HFFc6 (cell line): ENCODE measurements around the gene PAN3. TPM values are rescaled to one million over a fixed set of nuclear protein-coding genes. Genes with fewer than 3 reads are reported as not detected.
A peak's percentile ranks its signal among the peaks of the same experiment; 100 is the strongest.

Experiments
- DNase-seq: peaks from one replicate; pipeline ENCODE4 v3.0.0-alpha.2; 2018
- H3K27ac Mint-ChIP-seq: 2 replicates; pipeline ENCODE4 v1.8.0; 2020; ENCODE audit warnings: mild to moderate bottlenecking, mixed read lengths
- H3K27me3 Mint-ChIP-seq: 2 replicates; pipeline ENCODE4 v1.8.0; 2021; ENCODE audit warnings: mild to moderate bottlenecking, moderate library complexity, mixed read lengths; ENCODE audit not compliant: insufficient read depth
- H3K36me3 Mint-ChIP-seq: 2 replicates; pipeline ENCODE4 v1.8.0; 2021; ENCODE audit warnings: low read depth, mixed read lengths
- H3K4me1 Mint-ChIP-seq: 2 replicates; pipeline ENCODE4 v1.8.0; 2020; ENCODE audit warnings: low read depth, mixed read lengths
- H3K4me3 Mint-ChIP-seq: 2 replicates; pipeline ENCODE4 v1.8.0; 2020; ENCODE audit warnings: mild to moderate bottlenecking, moderate library complexity, mixed read lengths
- H3K9me3 Mint-ChIP-seq: 2 replicates; pipeline ENCODE4 v1.8.0; 2020; ENCODE audit warnings: mild to moderate bottlenecking, mixed read lengths
- long read RNA-seq: library from polyadenylated mRNA; unstranded; transcript quantifications from one replicate; pipeline ENCODE4 v2.0.0, GENCODE V29; 2019
- total RNA-seq, 6 experiments: library from RNA; stranded (reverse); fragmentation: NEBNext Ultra II Directional; extraction: Animal tissue kit (Norgen Biotek cat#: 25700); gene quantifications; 2 replicates in 1 of 6; 3 replicates in 5 of 6; pipeline ENCODE4 v1.2.3, GENCODE V29; 2021
- TF ChIP-seq, protein P1 (sequence below): fragments of 200-600 bp; sonication (generic); IDR thresholded peaks from 2 replicates; pipeline ENCODE4 v1.5.0; 2021; ENCODE audit warnings: antibody characterized with exemption, mild to moderate bottlenecking

The PAN3 gene
- 10 to 100 TPM; 16.9 to 20.2 (median 18.0) TPM for total RNA-seq
- long read RNA-seq, partial matches to known transcripts: 18 of 21 reads
- long read RNA-seq, other reads (novel, unspliced or antisense): 3 of 21 reads

DNA sequence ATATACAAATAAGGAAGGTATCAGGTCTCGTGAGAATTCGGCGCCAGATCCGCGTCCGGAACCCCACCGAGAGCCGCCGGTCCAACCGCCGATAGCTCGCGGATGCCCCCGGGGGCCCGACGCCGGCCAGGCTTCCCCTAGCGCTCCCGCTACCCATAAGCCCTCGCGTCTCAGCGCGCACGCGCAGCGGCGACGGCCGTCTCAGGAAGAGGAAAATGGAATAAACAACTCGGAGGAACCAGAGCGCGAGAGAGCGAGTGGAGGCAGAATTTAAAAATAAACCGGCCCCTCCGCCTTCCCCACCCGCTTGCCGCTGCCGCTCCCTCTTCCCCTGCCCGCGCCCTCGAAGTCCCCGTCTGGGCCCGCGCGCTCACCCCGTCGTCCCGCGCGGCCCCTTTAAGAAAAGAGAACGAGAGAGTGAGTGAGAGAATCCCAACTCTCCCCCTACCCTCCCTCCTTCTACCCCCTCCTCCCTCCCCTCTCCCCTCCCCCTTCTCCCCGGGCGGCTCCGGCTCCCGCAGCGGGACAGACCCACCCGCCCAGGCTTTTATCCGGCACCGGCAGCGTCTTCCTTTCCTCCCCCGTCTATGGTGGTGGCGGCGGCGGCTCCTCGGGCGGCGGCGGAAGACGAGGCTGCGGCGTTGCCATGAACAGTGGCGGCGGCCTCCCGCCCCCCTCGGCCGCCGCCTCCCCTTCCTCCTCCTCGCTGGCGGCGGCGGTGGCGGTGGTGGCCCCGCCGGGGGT is at the start of gene PAN3:
TSS of gene PAN3 (plus strand) at position 534 of the 744 bp plus-strand sequence. CDS start at position 647, 113 bp downstream.
- Mint-ChIP-seq H3K4me1 (peaks cover 44% of the 10 kb centered on the region), H3K36me3 (no peaks in the 10 kb centered on the region), H3K9me3 (no peaks in the 10 kb centered on the region), H3K27me3 (peaks cover 3% of the 10 kb centered on the region; the same call in 1 of the 2 replicates), H3K27ac (peak within 1 kb of the TSS; percentile 97), H3K4me3 (peak within 1 kb of the TSS; percentile 93)
- DNase-seq: peak; percentile 87
- TF ChIP-seq, protein P1, sequence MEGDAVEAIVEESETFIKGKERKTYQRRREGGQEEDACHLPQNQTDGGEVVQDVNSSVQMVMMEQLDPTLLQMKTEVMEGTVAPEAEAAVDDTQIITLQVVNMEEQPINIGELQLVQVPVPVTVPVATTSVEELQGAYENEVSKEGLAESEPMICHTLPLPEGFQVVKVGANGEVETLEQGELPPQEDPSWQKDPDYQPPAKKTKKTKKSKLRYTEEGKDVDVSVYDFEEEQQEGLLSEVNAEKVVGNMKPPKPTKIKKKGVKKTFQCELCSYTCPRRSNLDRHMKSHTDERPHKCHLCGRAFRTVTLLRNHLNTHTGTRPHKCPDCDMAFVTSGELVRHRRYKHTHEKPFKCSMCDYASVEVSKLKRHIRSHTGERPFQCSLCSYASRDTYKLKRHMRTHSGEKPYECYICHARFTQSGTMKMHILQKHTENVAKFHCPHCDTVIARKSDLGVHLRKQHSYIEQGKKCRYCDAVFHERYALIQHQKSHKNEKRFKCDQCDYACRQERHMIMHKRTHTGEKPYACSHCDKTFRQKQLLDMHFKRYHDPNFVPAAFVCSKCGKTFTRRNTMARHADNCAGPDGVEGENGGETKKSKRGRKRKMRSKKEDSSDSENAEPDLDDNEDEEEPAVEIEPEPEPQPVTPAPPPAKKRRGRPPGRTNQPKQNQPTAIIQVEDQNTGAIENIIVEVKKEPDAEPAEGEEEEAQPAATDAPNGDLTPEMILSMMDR: no peak

DNA sequence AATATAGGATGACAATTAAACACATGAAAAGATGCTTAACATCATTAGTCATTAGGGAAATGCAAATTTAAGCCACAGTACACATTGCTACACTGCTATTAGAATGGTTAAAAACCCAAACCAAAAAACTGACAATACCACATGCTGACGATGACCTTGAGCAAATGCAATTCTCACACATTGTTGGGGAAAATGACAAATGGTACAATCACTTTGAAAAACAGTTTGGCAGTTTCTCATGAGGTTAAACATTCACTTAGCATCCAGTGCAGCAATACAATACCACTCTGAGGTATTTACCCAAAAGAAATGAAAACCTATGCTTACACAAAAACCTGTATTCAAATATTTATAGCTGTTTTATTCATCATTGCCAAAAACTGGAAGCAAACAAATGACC is 49.3 kb upstream of the PAN3 start:
- peaks cover 22% of the 10 kb centered on the region for H3K27me3 Mint-ChIP-seq
- H3K4me3 Mint-ChIP-seq: no peak overlapping the region
- no peak overlapping the region for H3K27ac Mint-ChIP-seq
- no peak for DNase-seq
- no peaks in the 10 kb centered on the region for H3K9me3 Mint-ChIP-seq
- H3K36me3 Mint-ChIP-seq: no peaks in the 10 kb centered on the region
- no peaks in the 10 kb centered on the region for H3K4me1 Mint-ChIP-seq
- TF ChIP-seq, protein P1: no peak

- Mint-ChIP-seq H3K27ac (no peak overlapping the region), H3K4me1 (no peaks in the 10 kb centered on the region), H3K4me3 (no peak overlapping the region), H3K36me3 (no peaks in the 10 kb centered on the region), H3K27me3 (peaks cover 21% of the 10 kb centered on the region), H3K9me3 (no peaks in the 10 kb centered on the region)
- TF ChIP-seq, protein P1: no peak
- no peak for DNase-seq
These were observed 45.9 kb upstream of the PAN3 start for GRCh38 chr13:28092431-28092830.

DNA sequence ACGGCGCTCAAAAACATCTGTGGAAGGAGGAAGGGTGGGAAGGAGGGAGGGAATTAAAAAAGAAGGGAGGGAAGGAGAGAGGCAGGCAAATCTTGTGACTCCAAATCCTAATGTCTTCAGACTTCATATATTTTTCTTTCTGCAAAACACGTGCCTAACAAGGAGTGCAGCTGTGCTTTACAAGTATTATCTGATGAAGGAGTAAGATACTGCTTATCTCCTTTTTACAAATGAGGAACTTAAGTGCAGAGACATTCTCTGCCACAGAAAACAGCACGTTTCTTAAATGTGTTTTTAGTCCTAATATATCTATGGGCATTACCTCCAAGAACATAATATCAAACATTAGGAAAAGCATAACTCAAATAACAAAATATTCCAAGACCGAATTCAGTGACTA is 44.5 kb upstream of the PAN3 start:
- no peaks in the 10 kb centered on the region for H3K36me3 Mint-ChIP-seq
- DNase-seq: no peak
- no peak overlapping the region for H3K4me3 Mint-ChIP-seq
- peaks cover 3% of the 10 kb centered on the region; the same call in 1 of the 2 replicates for H3K9me3 Mint-ChIP-seq
- no peak overlapping the region for H3K27ac Mint-ChIP-seq
- H3K4me1 Mint-ChIP-seq: no peaks in the 10 kb centered on the region
- H3K27me3 Mint-ChIP-seq: peaks cover 22% of the 10 kb centered on the region
- TF ChIP-seq, protein P1: no peak

DNA sequence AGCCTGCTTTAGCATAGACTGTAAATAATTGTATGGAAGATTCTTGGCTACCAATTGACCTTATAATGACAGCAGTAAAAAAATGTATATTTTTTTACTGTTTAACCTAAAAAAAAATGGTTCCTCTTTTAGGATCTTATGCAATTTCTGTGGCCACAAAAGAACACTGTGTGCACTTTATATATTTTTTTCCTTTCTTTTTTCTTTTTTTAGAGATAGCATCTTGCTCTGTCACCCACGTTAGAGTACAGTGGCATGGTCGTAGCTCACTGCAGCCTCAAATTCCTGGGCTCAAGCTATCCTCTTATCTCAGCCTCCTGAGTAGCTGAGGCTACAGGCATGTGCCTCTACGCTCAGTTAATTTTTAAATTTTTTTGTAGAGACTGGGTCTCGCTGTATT is 44.0 kb upstream of the PAN3 start:
- no peak overlapping the region for H3K4me3 Mint-ChIP-seq
- DNase-seq: no peak
- peaks cover 4% of the 10 kb centered on the region; the same call in 1 of the 2 replicates for H3K9me3 Mint-ChIP-seq
- TF ChIP-seq, protein P1: no peak
- H3K36me3 Mint-ChIP-seq: no peaks in the 10 kb centered on the region
- H3K27ac Mint-ChIP-seq: no peak overlapping the region
- H3K27me3 Mint-ChIP-seq: peaks cover 23% of the 10 kb centered on the region
- no peaks in the 10 kb centered on the region for H3K4me1 Mint-ChIP-seq
